Neural crest cell (in vitro differentiated cells): ENCODE data around the gene PARP14. TPM values are rescaled to one million over a fixed set of nuclear protein-coding genes. Genes with fewer than 3 reads are reported as not detected.

Experiments
- DNase-seq: peaks from one replicate; pipeline ENCODE4 v3.0.0; 2021; ENCODE audit warnings: low read depth, mixed read lengths, low spot score
- H3K27ac Mint-ChIP-seq: one replicate; pipeline ENCODE4 v1.8.0; 2021; ENCODE audit warnings: mild to moderate bottlenecking, mixed read lengths; ENCODE audit not compliant: unreplicated experiment
- H3K27me3 Mint-ChIP-seq: 2 replicates; pipeline ENCODE4 v1.8.0; 2021; ENCODE audit warnings: low read depth, mild to moderate bottlenecking, mixed read lengths
- H3K36me3 Mint-ChIP-seq: 2 replicates; pipeline ENCODE4 v1.8.0; 2021; ENCODE audit warnings: low read depth, mild to moderate bottlenecking, mixed read lengths
- H3K4me1 Mint-ChIP-seq: 2 replicates; pipeline ENCODE4 v1.8.0; 2021; ENCODE audit warnings: mixed read lengths
- H3K4me3 Mint-ChIP-seq: one replicate; pipeline ENCODE4 v1.8.0; 2021; ENCODE audit warnings: mild to moderate bottlenecking, mixed read lengths
- H3K9me3 Mint-ChIP-seq: 2 replicates; pipeline ENCODE4 v1.8.0; 2021; ENCODE audit warnings: mixed read lengths
- total RNA-seq: library from RNA; stranded (reverse); gene quantifications from 2 replicates; pipeline ENCODE4 v1.2.1, GENCODE V29; 2021
- TF ChIP-seq, protein P1 (sequence below): fragments of 200-600 bp; sonication (generic); conservative IDR thresholded peaks from 2 replicates; pipeline ENCODE4 v1.5.0; 2021; ENCODE audit warnings: antibody characterized with exemption, mild to moderate bottlenecking

PARP14 gene
- total RNA-seq, 1 donor from 2014 or later: 6.6 TPM

DNA sequence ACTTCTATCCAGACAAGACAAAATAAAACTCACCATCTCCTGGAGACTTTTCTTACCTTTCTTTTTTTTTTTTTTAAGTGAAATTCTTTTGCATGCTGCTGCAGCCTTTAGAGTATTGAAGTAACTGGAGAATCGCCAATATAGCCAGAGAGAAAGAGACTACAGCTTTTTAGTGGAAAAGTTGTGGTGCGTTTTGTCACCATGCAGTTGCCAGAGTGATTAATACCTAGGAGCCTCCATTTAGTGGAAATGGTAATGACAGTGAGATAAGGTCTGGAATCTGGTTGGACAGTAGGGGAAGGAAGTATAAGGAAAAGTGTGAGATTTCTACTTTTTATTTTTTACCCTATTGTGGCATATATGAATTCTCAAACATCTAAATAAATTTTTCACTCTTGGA, 18.1 kb upstream of the PARP14 start:
- peaks cover 13% of the 10 kb centered on the region for H3K9me3 Mint-ChIP-seq
- H3K27ac Mint-ChIP-seq: no peak overlapping the region
- peaks cover 5% of the 10 kb centered on the region for H3K36me3 Mint-ChIP-seq
- H3K4me3 Mint-ChIP-seq: no peak overlapping the region
- H3K4me1 Mint-ChIP-seq: no peaks in the 10 kb centered on the region
- peaks cover 13% of the 10 kb centered on the region for H3K27me3 Mint-ChIP-seq
- TF ChIP-seq, protein P1, sequence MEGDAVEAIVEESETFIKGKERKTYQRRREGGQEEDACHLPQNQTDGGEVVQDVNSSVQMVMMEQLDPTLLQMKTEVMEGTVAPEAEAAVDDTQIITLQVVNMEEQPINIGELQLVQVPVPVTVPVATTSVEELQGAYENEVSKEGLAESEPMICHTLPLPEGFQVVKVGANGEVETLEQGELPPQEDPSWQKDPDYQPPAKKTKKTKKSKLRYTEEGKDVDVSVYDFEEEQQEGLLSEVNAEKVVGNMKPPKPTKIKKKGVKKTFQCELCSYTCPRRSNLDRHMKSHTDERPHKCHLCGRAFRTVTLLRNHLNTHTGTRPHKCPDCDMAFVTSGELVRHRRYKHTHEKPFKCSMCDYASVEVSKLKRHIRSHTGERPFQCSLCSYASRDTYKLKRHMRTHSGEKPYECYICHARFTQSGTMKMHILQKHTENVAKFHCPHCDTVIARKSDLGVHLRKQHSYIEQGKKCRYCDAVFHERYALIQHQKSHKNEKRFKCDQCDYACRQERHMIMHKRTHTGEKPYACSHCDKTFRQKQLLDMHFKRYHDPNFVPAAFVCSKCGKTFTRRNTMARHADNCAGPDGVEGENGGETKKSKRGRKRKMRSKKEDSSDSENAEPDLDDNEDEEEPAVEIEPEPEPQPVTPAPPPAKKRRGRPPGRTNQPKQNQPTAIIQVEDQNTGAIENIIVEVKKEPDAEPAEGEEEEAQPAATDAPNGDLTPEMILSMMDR: no peak
- no peak for DNase-seq

GRCh38 chr3:122665226-122665786, 15.3 kb upstream of the PARP14 start:
- no peak overlapping the region for H3K27ac Mint-ChIP-seq
- no peak for DNase-seq
- peaks cover 13% of the 10 kb centered on the region for H3K27me3 Mint-ChIP-seq
- peaks cover 5% of the 10 kb centered on the region for H3K36me3 Mint-ChIP-seq
- H3K4me1 Mint-ChIP-seq: no peaks in the 10 kb centered on the region
- TF ChIP-seq, protein P1: no peak
- peaks cover 13% of the 10 kb centered on the region for H3K9me3 Mint-ChIP-seq
- H3K4me3 Mint-ChIP-seq: no peak overlapping the region

DNA sequence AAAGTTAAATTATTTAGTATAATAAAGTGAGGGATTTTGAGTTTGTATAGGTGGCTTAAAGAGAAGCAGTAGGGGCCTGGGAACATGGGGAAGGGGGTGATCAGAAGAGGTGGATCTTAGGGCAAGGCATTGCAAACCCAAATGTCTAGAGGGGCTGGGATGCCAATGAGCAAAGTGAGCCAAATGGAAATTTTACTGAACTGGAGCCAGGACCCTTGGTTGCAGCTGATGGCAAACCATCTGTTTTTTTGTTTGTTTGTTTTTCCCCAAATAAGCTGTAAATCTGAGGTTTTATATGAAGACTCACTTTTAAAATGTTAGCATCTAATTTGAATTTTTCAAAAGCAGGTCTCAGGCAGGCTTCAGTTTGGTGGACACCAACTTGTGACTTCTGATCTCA, 14.8 kb upstream of the PARP14 start:
- TF ChIP-seq, protein P1: no peak
- DNase-seq: no peak
- Mint-ChIP-seq H3K4me3 (no peak overlapping the region), H3K4me1 (no peaks in the 10 kb centered on the region), H3K9me3 (peaks cover 8% of the 10 kb centered on the region), H3K36me3 (peaks cover 4% of the 10 kb centered on the region), H3K27ac (no peak overlapping the region), H3K27me3 (peaks cover 9% of the 10 kb centered on the region)

GRCh38 chr3:122668930-122669730, 11.5 kb upstream of the PARP14 start:
- H3K4me3 Mint-ChIP-seq: no peak overlapping the region
- no peaks in the 10 kb centered on the region for H3K9me3 Mint-ChIP-seq
- no peaks in the 10 kb centered on the region for H3K36me3 Mint-ChIP-seq
- TF ChIP-seq, protein P1: no peak
- peaks cover 2% of the 10 kb centered on the region for H3K27me3 Mint-ChIP-seq
- H3K4me1 Mint-ChIP-seq: no peaks in the 10 kb centered on the region
- H3K27ac Mint-ChIP-seq: no peak overlapping the region
- DNase-seq: no peak

GRCh38 chr3:122671553-122671952, 9.1 kb upstream of the PARP14 start:
- H3K27me3 Mint-ChIP-seq: no peaks in the 10 kb centered on the region
- H3K4me1 Mint-ChIP-seq: no peaks in the 10 kb centered on the region
- no peak overlapping the region for H3K27ac Mint-ChIP-seq
- TF ChIP-seq, protein P1: no peak
- no peaks in the 10 kb centered on the region for H3K9me3 Mint-ChIP-seq
- DNase-seq: no peak
- H3K4me3 Mint-ChIP-seq: no peak overlapping the region
- no peaks in the 10 kb centered on the region for H3K36me3 Mint-ChIP-seq
